ENCODE results near the gene NR2F6. TPM values are rescaled to one million over a fixed set of nuclear protein-coding genes. Genes with fewer than 3 reads are reported as not detected.
"Not testable (repeated sequence)": the region's sequence is repeated elsewhere in the genome, so short reads cannot be mapped to it uniquely, and the experiment has no call there.

The NR2F6 gene
- total and polyA plus RNA-seq, 2 donors: 19.9 to 36.8 TPM

DNA sequence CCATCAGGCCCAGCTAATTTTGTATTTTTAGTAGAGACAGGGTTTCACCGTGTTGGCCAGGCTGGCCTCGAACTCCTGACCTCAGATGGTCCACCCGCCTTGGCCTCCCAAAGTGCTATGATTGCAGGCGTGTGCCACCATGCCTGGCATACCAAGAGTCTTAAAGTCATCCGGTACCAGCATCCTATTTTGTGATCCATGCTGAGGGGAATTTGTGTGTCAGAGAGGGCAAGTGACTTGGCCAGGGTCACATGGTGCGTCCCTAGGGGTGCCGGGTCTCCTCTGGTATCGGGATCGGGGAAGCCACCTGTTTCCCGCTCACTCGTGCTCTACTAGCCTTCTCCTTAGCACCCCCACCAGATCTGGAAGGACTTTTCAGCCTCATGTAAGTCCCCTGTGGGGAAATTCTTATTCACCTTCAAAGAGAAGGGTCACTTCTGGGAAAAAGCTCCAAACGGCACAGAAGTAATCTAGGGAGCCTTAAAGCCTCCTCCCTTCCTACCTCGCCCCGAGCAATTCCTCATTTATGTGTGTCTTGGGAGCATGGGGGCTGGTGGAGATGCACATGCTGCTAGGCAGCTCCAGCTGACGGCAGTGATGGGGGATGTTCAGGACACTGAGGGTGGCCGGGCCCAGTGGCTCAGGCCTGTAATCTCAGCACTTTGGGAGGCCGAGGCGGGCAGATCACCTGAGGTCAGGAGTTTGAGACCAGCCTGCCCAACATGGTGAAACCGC, 29.9 kb upstream of the NR2F6 start:
- H3K4me3 ChIP-seq (ENCODE audit: low read depth, low read length): no peak overlapping the region
- WGBS: 89% methylated on average over 19 of the region's 19 CpGs
- peaks cover 3% of the 10 kb centered on the region for H3K36me3 ChIP-seq (ENCODE audit: insufficient read depth)
- H3K4me1 ChIP-seq (ENCODE audit: insufficient read depth): no peaks in the 10 kb centered on the region
- no peak overlapping the region for H3K27ac ChIP-seq (ENCODE audit: low read depth)
- DNase-seq (ENCODE audit: extremely low spot score): no peak

DNA sequence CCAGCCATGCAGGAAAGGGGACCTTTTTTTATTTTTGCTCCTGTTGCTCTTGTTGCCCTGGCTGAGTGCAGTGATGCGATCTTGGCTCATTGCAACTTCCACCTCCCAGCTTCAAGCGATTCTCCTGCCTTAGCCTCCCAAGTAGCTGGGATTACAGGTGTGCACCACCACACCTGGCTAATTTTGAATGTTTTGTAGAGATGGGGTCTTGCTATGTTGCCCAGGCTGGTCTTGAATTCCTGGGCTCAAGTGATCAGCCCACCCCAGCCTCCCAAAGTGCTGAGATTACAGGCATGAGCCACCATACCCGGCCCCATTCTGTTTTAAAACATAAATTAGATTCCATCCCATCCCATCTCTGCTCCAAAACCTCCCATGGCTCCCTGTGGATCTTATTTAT, 29.2 kb upstream of the NR2F6 start:
- not testable (repeated sequence) for H3K4me1 ChIP-seq (ENCODE audit: insufficient read depth); H3K36me3 ChIP-seq (ENCODE audit: insufficient read depth); DNase-seq (ENCODE audit: extremely low spot score); H3K27ac ChIP-seq (ENCODE audit: low read depth); H3K4me3 ChIP-seq (ENCODE audit: low read depth, low read length)
- WGBS: 98% methylated on average over 3 of the region's 3 CpGs

DNA sequence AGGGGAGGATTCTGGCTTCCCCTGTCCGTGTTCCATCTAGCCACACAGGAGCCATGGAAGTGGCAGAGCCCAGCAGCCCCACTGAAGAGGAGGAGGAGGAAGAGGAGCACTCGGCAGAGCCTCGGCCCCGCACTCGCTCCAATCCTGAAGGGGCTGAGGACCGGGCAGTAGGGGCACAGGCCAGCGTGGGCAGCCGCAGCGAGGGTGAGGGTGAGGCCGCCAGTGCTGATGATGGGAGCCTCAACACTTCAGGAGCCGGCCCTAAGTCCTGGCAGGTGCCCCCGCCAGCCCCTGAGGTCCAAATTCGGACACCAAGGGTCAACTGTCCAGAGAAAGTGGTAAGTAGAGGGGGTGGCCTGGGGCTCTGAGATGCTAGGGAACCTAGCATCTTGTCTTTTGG, 23.0 kb upstream of the NR2F6 start:
- Histone ChIP-seq H3K36me3 (ENCODE audit: insufficient read depth) (no peaks in the 10 kb centered on the region), H3K27ac (ENCODE audit: low read depth) (no peak overlapping the region), H3K4me3 (ENCODE audit: low read depth, low read length) (no peak overlapping the region), H3K4me1 (ENCODE audit: insufficient read depth) (peaks cover 2% of the 10 kb centered on the region)
- DNase-seq (ENCODE audit: extremely low spot score): no peak
- 96% methylated on average over 13 of the region's 13 CpGs for WGBS

DNA sequence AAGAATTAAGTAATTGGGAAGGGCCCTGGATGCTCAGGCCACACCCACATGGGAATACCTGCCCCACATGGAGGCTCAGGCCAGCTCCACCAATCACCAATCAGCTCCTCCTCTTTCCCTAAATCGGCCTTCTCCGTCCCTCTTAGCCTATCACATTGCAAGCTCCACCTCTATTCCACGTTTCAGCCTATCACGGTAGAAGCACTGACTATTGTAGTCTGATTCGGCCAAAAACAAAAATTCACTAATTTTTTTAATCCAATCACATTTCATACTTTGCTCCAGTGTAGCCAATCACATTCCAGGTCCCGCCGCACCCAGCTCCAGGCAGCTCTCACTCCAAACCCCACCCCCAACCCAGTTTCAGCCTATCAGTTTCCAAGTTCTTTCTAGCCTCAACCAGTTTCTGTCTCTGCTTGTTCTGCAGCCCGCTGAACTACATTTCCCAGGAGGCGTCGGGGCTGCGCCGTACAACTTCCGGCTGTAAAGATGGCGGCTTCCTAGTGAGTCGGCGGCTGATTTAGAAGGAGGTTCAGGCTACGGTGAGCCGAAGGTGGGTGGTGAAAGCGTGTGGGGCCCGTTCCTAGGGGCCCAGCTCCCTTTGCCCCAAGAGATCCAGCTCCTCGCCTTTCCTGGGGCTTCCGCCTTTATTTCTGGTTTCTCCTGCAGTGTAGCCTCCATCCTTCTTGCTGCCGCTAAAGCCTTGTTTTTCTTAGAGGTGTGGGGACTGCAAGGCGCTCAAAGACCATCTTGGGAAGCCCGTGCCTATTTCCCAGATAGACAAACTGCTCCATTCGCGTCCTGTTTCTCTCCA, 21.5 kb upstream of the NR2F6 start, which contains the start of gene BABAM1:
Gene BABAM1 (plus strand): TSS at position 469 of the 814 bp plus-strand sequence. CDS start 1,364 bp downstream, outside the sequence.
- under 1% methylated on average over 27 of the region's 27 CpGs for WGBS
- DNase-seq (ENCODE audit: extremely low spot score): peak; percentile 99
- no peak within 1 kb of the TSS for H3K27ac ChIP-seq (ENCODE audit: low read depth)
- H3K4me3 ChIP-seq (ENCODE audit: low read depth, low read length): peak within 1 kb of the TSS; percentile 61
- no peaks in the 10 kb centered on the region for H3K36me3 ChIP-seq (ENCODE audit: insufficient read depth)
- peaks cover 2% of the 10 kb centered on the region for H3K4me1 ChIP-seq (ENCODE audit: insufficient read depth)

DNA sequence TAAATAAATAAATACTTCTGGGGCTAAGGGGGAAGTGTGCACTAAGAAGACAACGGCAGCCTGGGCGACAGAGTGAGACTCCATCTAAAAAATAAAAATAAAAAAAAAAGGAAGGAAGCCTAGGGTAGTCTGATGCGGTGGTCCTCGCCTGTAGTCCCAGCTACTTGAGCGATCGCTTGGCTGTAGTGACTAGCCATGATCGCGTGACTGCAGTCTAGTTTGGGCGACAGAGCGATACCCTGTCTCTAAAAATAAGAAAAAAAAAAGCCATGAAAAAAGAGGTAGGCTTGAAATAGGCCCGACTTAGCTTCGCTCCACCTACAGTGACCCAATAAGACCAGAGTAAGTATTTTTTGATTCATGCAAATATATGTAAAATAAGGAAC, 20.9 kb upstream of the NR2F6 start:
- H3K4me3 ChIP-seq (ENCODE audit: low read depth, low read length): no peak overlapping the region
- H3K36me3 ChIP-seq (ENCODE audit: insufficient read depth): no peaks in the 10 kb centered on the region
- H3K4me1 ChIP-seq (ENCODE audit: insufficient read depth): peaks cover 2% of the 10 kb centered on the region
- no peak for DNase-seq (ENCODE audit: extremely low spot score)
- WGBS: 77% methylated on average over 12 of the region's 12 CpGs
- H3K27ac ChIP-seq (ENCODE audit: low read depth): no peak overlapping the region

DNA sequence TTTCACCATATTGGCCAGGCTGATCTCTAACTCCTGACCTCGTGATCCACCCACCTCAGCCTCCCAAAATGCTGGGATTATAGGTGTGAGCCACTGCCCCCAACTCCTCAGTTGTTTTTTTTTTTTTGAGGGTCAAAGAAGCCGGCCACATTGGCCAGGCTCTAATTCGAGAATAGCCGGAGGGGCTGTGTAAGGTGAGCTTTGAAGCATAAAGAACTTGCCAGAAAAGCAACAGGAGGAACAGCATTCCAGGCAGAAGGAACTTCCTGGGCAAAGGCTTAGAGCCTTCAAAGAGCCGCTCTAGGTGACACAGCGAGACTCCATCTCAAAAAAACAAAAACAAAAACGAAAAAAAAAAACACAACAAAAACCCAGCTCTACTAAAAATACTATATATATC, 20.3 kb upstream of the NR2F6 start:
- H3K27ac ChIP-seq (ENCODE audit: low read depth): no peak overlapping the region
- WGBS: 92% methylated on average over 7 of the region's 7 CpGs
- no peak for DNase-seq (ENCODE audit: extremely low spot score)
- H3K4me3 ChIP-seq (ENCODE audit: low read depth, low read length): no peak overlapping the region
- H3K4me1 ChIP-seq (ENCODE audit: insufficient read depth): peaks cover 2% of the 10 kb centered on the region
- no peaks in the 10 kb centered on the region for H3K36me3 ChIP-seq (ENCODE audit: insufficient read depth)

DNA sequence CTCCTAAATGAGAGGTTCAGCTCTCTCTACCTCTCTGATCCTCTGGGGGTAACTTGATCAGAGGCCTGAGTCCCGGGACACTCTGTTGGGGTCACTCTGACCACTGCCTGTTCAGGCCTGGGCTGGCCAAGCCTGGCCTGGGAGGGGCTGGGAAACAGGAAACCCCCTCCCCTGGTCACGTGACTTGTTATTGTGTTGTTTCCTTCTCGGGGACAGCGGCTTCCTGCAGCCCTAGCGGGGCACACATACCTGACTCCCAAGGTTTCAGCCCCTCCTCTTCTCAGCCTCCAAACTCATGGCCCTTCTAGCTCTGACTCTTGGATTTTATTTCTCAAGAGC, 18.9 kb upstream of the NR2F6 start, which contains the start of gene USHBP1:
Gene USHBP1 (minus strand): TSS at position 105 of the 339 bp plus-strand sequence. CDS start 446 bp downstream, outside the sequence.
- no peaks in the 10 kb centered on the region for H3K36me3 ChIP-seq (ENCODE audit: insufficient read depth)
- H3K4me1 ChIP-seq (ENCODE audit: insufficient read depth): peaks cover 2% of the 10 kb centered on the region
- H3K4me3 ChIP-seq (ENCODE audit: low read depth, low read length): peak within 1 kb of the TSS; percentile 2
- no peak within 1 kb of the TSS for H3K27ac ChIP-seq (ENCODE audit: low read depth)
- WGBS: 34% methylated on average over 5 of the region's 5 CpGs
- DNase-seq (ENCODE audit: extremely low spot score): no peak

DNA sequence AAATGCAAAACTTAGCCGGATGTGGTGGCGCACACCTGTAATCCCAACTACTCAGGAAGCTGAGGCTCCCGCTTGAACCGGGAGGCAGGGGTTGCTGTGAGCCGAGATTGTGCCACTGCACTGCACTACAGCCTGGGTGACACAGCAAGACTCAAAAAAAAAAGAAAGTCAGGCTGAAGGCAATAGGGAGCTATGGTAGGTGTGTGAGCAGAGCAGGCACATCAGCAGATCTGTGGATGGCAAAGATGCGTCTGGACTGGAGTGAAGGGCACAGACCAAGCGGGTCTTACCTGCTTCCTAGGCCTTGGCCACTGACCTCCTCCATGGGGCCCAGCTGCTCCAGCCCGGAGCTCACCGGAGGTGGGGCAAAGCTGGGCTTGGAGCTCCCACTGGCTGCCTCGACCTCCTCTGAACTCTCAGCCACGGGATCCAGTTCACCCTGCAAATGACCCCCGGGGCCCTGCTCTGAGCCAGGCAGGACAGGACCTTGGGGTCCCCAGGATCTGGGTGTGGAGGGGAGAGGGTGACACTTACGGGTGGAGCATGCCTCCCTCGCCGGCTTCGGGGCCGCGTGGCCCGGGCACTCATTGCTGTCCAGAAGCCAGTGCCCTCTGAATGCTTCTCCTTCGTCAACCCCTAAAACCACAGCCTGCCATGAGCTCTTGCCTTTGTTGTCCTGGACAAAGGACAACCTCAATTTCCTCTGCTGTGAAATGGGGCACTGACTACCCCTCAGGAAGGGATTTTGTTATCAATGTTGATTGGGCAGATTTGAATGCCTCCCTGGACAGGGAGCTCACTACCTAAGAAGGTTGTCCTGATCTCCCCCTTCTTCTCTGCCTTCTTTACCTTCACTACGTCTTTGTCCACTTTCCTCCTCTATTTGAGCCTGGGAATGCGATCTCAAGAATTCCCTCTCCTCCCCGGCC, 18.3 kb upstream of the NR2F6 start:
- Histone ChIP-seq H3K36me3 (ENCODE audit: insufficient read depth) (no peaks in the 10 kb centered on the region), H3K27ac (ENCODE audit: low read depth) (no peak overlapping the region), H3K4me1 (ENCODE audit: insufficient read depth) (peaks cover 2% of the 10 kb centered on the region), H3K4me3 (ENCODE audit: low read depth, low read length) (peak overlapping the region; percentile 2)
- no peak for DNase-seq (ENCODE audit: extremely low spot score)
- WGBS: 85% methylated on average over 23 of the region's 23 CpGs

DNA sequence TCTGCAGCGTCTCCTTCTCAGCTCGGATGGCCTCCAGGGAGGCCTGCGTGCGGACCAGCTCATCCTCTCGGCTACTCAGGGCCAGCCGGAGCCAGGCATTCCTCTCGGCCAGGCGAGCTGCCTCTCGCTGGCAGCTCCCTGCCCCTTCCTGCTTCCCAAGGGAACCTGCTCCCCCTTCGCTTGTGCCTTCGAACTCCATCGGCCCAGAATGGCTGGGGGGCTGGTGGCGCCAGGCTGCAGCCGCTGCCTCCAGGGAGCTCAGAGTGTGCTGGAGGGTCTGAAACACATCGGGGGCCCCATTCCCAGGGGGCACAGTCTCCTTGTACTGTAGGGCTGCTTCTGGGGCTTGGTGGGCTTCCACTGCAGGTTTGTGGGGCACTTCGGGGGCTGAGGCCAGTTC, 16.8 kb upstream of the NR2F6 start:
- WGBS: 63% methylated on average over 16 of the region's 16 CpGs
- no peaks in the 10 kb centered on the region for H3K4me1 ChIP-seq (ENCODE audit: insufficient read depth)
- H3K4me3 ChIP-seq (ENCODE audit: low read depth, low read length): no peak overlapping the region
- H3K36me3 ChIP-seq (ENCODE audit: insufficient read depth): no peaks in the 10 kb centered on the region
- H3K27ac ChIP-seq (ENCODE audit: low read depth): no peak overlapping the region
- no peak for DNase-seq (ENCODE audit: extremely low spot score)

DNA sequence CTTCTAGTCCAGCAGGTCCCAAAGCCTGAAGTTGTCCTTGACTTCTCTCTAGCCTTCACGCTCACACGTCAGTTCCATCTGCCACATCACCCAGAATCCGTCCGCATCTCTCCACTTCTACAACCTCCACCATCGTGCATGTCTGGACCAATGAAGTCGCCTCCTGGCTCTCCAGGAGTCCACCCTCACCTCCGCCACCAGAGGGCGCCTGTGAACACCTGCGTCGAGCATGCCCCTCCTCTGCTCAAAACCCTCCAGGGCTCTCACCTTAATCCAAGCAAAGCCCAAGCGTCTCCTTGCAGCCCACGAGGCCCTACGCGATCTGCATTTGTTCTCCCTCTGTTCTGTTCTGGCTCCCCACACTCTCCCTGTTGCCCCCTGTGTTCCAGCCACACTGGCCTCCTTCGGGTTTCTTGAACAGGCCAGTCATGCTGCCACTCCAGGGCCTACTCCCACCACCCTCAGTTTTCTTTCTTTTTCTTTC, 15.2 kb upstream of the NR2F6 start:
- no peaks in the 10 kb centered on the region for H3K4me1 ChIP-seq (ENCODE audit: insufficient read depth)
- DNase-seq (ENCODE audit: extremely low spot score): no peak
- WGBS: 23% methylated on average over 15 of the region's 15 CpGs
- H3K36me3 ChIP-seq (ENCODE audit: insufficient read depth): no peaks in the 10 kb centered on the region
- H3K4me3 ChIP-seq (ENCODE audit: low read depth, low read length): no peak overlapping the region
- no peak overlapping the region for H3K27ac ChIP-seq (ENCODE audit: low read depth)

DNA sequence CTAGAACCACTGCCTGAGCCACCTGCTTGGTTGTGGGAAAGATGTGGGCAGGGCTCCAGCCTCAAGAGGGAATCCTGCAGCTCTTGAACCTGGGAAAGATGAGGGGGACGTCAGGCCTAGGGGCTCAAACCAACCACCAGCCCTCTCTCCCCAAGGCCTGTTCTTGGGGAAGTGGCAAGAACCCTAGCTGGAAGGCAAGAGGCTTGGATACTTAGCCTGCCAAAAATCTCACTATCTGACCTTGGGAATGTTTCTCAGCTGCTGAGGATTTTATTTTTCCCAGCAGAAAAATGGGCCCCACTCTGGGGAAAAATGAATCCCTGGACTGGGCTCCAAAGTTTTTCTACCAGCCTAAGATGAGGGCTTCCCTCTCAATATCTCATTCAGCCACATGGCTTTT, 14.2 kb upstream of the NR2F6 start:
- no peaks in the 10 kb centered on the region for H3K36me3 ChIP-seq (ENCODE audit: insufficient read depth)
- 43% methylated on average over 1 of the region's 1 CpG for WGBS
- DNase-seq (ENCODE audit: extremely low spot score): no peak
- no peak overlapping the region for H3K27ac ChIP-seq (ENCODE audit: low read depth)
- H3K4me1 ChIP-seq (ENCODE audit: insufficient read depth): no peaks in the 10 kb centered on the region
- H3K4me3 ChIP-seq (ENCODE audit: low read depth, low read length): no peak overlapping the region

DNA sequence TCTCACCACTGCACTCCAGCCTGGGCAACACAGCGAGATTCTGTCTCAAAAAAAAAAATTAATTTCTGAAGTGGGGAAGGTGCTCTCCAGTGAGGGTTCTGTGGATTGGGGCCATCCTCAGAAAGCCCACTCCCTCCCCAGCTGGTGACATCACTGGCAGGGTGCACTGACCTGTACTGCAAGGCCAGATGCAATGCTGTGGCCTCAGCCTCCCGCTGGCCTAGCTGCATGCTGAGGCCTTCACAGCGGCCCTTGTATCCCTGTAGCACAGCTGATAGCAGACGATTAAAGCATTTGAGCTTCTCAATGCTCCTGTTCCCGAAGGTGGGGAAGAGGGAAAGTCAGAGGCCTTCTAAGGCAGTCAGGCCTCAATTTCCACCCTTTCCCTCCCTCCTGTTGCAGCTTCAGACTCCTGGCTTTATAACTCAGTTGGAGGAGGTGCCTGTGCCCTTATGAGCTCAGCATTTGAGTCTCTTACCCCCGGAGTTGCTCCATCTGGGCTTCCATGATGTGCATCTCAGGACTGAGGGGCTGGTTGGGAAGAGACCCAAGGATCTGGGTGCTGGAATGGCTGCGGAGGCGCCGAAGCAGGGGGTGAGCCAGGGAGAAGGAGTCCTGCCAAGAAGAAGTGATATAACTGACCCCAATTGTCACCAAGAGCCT, 13.5 kb upstream of the NR2F6 start:
- Histone ChIP-seq H3K27ac (ENCODE audit: low read depth) (no peak overlapping the region), H3K4me1 (ENCODE audit: insufficient read depth) (no peaks in the 10 kb centered on the region), H3K4me3 (ENCODE audit: low read depth, low read length) (no peak overlapping the region), H3K36me3 (ENCODE audit: insufficient read depth) (no peaks in the 10 kb centered on the region)
- 90% methylated on average over 9 of the region's 9 CpGs for WGBS
- DNase-seq (ENCODE audit: extremely low spot score): no peak

DNA sequence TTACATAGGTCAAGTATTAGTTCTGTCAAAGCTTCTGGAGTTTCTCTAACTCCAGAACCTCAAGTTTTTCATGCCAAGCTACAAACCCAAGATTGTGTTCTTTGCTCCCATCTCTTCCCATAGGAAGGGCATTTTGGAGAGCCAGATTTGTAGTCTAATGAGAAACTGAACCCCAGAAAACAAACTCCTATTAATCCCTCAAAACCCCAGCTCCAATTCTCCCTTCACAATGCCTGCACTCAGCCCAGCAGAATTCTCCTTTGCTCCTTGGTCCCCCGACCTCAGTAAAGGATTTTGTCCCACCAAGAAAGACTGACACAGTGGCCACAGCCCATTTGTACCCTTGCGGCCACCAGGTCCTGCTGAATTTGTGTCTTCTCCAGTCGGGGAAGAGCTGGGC, 10.4 kb upstream of the NR2F6 start:
- Histone ChIP-seq H3K4me3 (ENCODE audit: low read depth, low read length) (no peak overlapping the region), H3K27ac (ENCODE audit: low read depth) (no peak overlapping the region), H3K4me1 (ENCODE audit: insufficient read depth) (no peaks in the 10 kb centered on the region), H3K36me3 (ENCODE audit: insufficient read depth) (no peaks in the 10 kb centered on the region)
- 81% methylated on average over 3 of the region's 3 CpGs for WGBS
- DNase-seq (ENCODE audit: extremely low spot score): no peak

Measured in urinary bladder (tissue), 4 donors.